IMR-90 (cell line): Measurements from ENCODE around the gene MKS1. TPM values are rescaled to one million over a fixed set of nuclear protein-coding genes. Genes with fewer than 3 reads are reported as not detected.

Source experiments
- ATAC-seq: fragments of 200-7000 bp; cut with Tn5 transposase; 2 replicates; pipeline ENCODE4 v1.9.1; 2020; ENCODE audit warnings: low read depth, mild to moderate bottlenecking, moderate library complexity
- BruUV-seq: library from RNA; stranded (reverse); fragments of 400-500 nt; replicated peaks from 2 replicates; lab custom pipeline; 2021; lab: Mats Ljungman, UMichigan
- CTCF ChIA-PET: fragments of 300-600 bp; formaldehyde crosslinking; extraction: SDS; loops from one replicate; lab custom pipeline; 2021; ENCODE audit warnings: antibody characterized with exemption; lab: Yijun Ruan, JAX
- POLR2A ChIA-PET: fragments of 300-600 bp; sonication (Branson Sonifier 250); formaldehyde crosslinking; loops from one replicate; lab custom pipeline; 2022; ENCODE audit warnings: antibody characterized with exemption; ENCODE audit not compliant: unreplicated experiment; lab: Charles Lee
- DNase-seq: peaks from one replicate; pipeline ENCODE4 v3.0.0; 2013
- H2AFZ ChIP-seq: replicated peaks from 2 replicates; pipeline ENCODE3; 2013; ENCODE audit warnings: low read length, mild to moderate bottlenecking; ENCODE audit not compliant: poor library complexity
- H2AK5ac ChIP-seq: 2 replicates; pipeline ENCODE4 v1.6.1; 2013; ENCODE audit warnings: low read depth, low read length, inconsistent platforms
- H2AK9ac ChIP-seq: replicated peaks from 2 replicates; pipeline ENCODE3; 2013; ENCODE audit warnings: mild to moderate bottlenecking, low read depth, low read length, moderate library complexity; ENCODE audit not compliant: poor library complexity
- H2BK120ac ChIP-seq: 2 replicates; pipeline ENCODE4 v1.6.1; 2013; ENCODE audit warnings: low read depth, low read length, inconsistent platforms
- H2BK15ac ChIP-seq: 3 replicates; pipeline ENCODE4 v1.6.1; 2013; ENCODE audit warnings: low read depth, low read length, inconsistent platforms
- H2BK20ac ChIP-seq: 2 replicates; pipeline ENCODE4 v1.6.1; 2013; ENCODE audit warnings: low read depth, mild to moderate bottlenecking, inconsistent platforms, low read length, moderate library complexity
- H2BK5ac ChIP-seq: 2 replicates; pipeline ENCODE4 v1.6.1; 2013; ENCODE audit warnings: mild to moderate bottlenecking, low read depth, low read length, inconsistent platforms; ENCODE audit not compliant: poor library complexity, severe bottlenecking
- H3K14ac ChIP-seq: replicated peaks from 2 replicates; pipeline ENCODE4 v1.6.1; 2013; ENCODE audit warnings: low read depth, low read length, inconsistent platforms
- H3K18ac ChIP-seq: 2 replicates; pipeline ENCODE4 v1.6.1; 2013; ENCODE audit warnings: low read depth, low read length, control low read depth
- H3K23ac ChIP-seq: 2 replicates; pipeline ENCODE4 v1.6.1; 2013; ENCODE audit warnings: low read depth, low read length, inconsistent platforms
- H3K27ac ChIP-seq: 2 replicates; pipeline ENCODE4 v1.5.1; 2013; ENCODE audit warnings: mild to moderate bottlenecking, control low read depth, low read length; ENCODE audit not compliant: insufficient read depth
- H3K27me3 ChIP-seq: 2 replicates; pipeline ENCODE4 v1.6.1; 2013; ENCODE audit warnings: low read length; ENCODE audit not compliant: control insufficient read depth, insufficient read depth
- H3K36me3 ChIP-seq: 2 replicates; pipeline ENCODE4 v1.6.1; 2013; ENCODE audit warnings: low read length, mixed read lengths; ENCODE audit not compliant: control insufficient read depth, insufficient read depth
- H3K4ac ChIP-seq: 2 replicates; pipeline ENCODE4 v1.6.1; 2013; ENCODE audit warnings: low read depth, low read length, inconsistent platforms
- H3K4me1 ChIP-seq: 2 replicates; pipeline ENCODE4 v1.6.1; 2013; ENCODE audit warnings: low read length, mixed read lengths; ENCODE audit not compliant: control insufficient read depth, insufficient read depth
- H3K4me2 ChIP-seq: 2 replicates; pipeline ENCODE4 v1.6.1; 2013; ENCODE audit warnings: low read depth, mild to moderate bottlenecking, control low read depth, low read length, moderate library complexity
- H3K4me3 ChIP-seq: 2 replicates; pipeline ENCODE4 v1.5.1; 2013; ENCODE audit warnings: low read depth, mild to moderate bottlenecking, control low read depth, low read length, moderate library complexity; ENCODE audit not compliant: insufficient read depth
- H3K56ac ChIP-seq: 2 replicates; pipeline ENCODE4 v1.6.1; 2013; ENCODE audit warnings: low read length, inconsistent platforms; ENCODE audit not compliant: insufficient read depth; ENCODE audit errors: extremely low read depth
- H3K79me1 ChIP-seq, 2 experiments: 2 replicates each; pipeline ENCODE4 v1.6.1; 2013; ENCODE audit warnings: low read length in 2 of 2, inconsistent platforms in 1 of 2, low read depth in 1 of 2
- H3K9ac ChIP-seq: 2 replicates; pipeline ENCODE4 v1.6.1; 2013; ENCODE audit warnings: low read depth, low read length, control low read depth
- H3K9me1 ChIP-seq: 2 replicates; pipeline ENCODE4 v1.6.1; 2013; ENCODE audit warnings: low read length, inconsistent platforms; ENCODE audit not compliant: insufficient read depth
- H3K9me3 ChIP-seq: 2 replicates; pipeline ENCODE4 v1.6.1; 2013; ENCODE audit warnings: low read length; ENCODE audit not compliant: control insufficient read depth, insufficient read depth
- H4K20me1 ChIP-seq: 2 replicates; pipeline ENCODE4 v1.6.1; 2013; ENCODE audit warnings: low read length, inconsistent platforms; ENCODE audit not compliant: insufficient read depth
- H4K5ac ChIP-seq: 2 replicates; pipeline ENCODE4 v1.6.1; 2013; ENCODE audit warnings: mild to moderate bottlenecking, low read depth, low read length, control low read depth
- H4K8ac ChIP-seq, 2 experiments: 2 replicates each; pipeline ENCODE4 v1.6.1; 2013; ENCODE audit warnings: low read depth in 2 of 2, low read length in 2 of 2, control low read depth in 1 of 2, inconsistent platforms in 1 of 2
- H4K91ac ChIP-seq: 2 replicates; pipeline ENCODE4 v1.6.1; 2013; ENCODE audit warnings: low read depth, low read length, inconsistent platforms; ENCODE audit not compliant: insufficient read depth
- BHLHE40 ChIP-seq: fragments of 150-350 bp; IDR thresholded peaks from 2 replicates; pipeline ENCODE4 v1.6.1; 2016; ENCODE audit warnings: mild to moderate bottlenecking, low read depth, low read length
- CEBPB ChIP-seq: IDR thresholded peaks from 2 replicates; pipeline ENCODE4 v1.6.1; 2012; ENCODE audit warnings: low read depth, low read length, improper control_type of control experiment
- CHD1 ChIP-seq: IDR thresholded peaks from 2 replicates; pipeline ENCODE4 v1.6.1; 2012; ENCODE audit warnings: low read depth, low read length, improper control_type of control experiment
- CTCF ChIP-seq: conservative IDR thresholded peaks from 2 replicates; pipeline ENCODE4 v1.5.1; 2012; ENCODE audit warnings: mild to moderate bottlenecking, low read depth, low read length, improper control_type of control experiment
- ELK1 ChIP-seq: fragments of 150-350 bp; IDR thresholded peaks from 2 replicates; pipeline ENCODE4 v1.6.1; 2016; ENCODE audit warnings: low read depth, mild to moderate bottlenecking, low read length, moderate library complexity, borderline replicate concordance
- FOS ChIP-seq: fragments of 150-350 bp; IDR thresholded peaks from 2 replicates; pipeline ENCODE4 v1.6.1; 2016; ENCODE audit warnings: low read depth, low read length
- MAFK ChIP-seq: IDR thresholded peaks from 2 replicates; pipeline ENCODE4 v1.6.1; 2012; ENCODE audit warnings: low read depth, low read length, improper control_type of control experiment
- MAZ ChIP-seq: IDR thresholded peaks from 2 replicates; pipeline ENCODE4 v1.6.1; 2012; ENCODE audit warnings: low read depth, mild to moderate bottlenecking, low read length, improper control_type of control experiment, moderate library complexity, borderline replicate concordance
- MXI1 ChIP-seq: IDR thresholded peaks from 2 replicates; pipeline ENCODE4 v1.6.1; 2012; ENCODE audit warnings: low read depth, mild to moderate bottlenecking, low read length, moderate library complexity, borderline replicate concordance
- NFE2L2 ChIP-seq: fragments of 150-350 bp; IDR thresholded peaks from 2 replicates; pipeline ENCODE4 v1.6.1; 2016; ENCODE audit warnings: low read depth, mild to moderate bottlenecking, low read length
- POLR2A ChIP-seq: IDR thresholded peaks from 2 replicates; pipeline ENCODE4 v1.6.1; 2012; ENCODE audit warnings: mild to moderate bottlenecking, low read depth, low read length
- RAD21 ChIP-seq: IDR thresholded peaks from 2 replicates; pipeline ENCODE4 v1.6.1; 2012; ENCODE audit warnings: low read length, improper control_type of control experiment
- RCOR1 ChIP-seq: IDR thresholded peaks from 2 replicates; pipeline ENCODE4 v1.6.1; 2012; ENCODE audit warnings: mild to moderate bottlenecking, low read length, improper control_type of control experiment; ENCODE audit not compliant: insufficient replicate concordance
- RFX5 ChIP-seq: IDR thresholded peaks from 2 replicates; pipeline ENCODE4 v1.8.0; 2012; ENCODE audit warnings: low read depth, mild to moderate bottlenecking, low read length, moderate library complexity
- SMC3 ChIP-seq: fragments of 150-350 bp; IDR thresholded peaks from 2 replicates; pipeline ENCODE4 v1.6.1; 2016; ENCODE audit warnings: low read depth, mild to moderate bottlenecking, antibody characterized with exemption, low read length, moderate library complexity
- USF2 ChIP-seq: fragments of 150-350 bp; IDR thresholded peaks from 2 replicates; pipeline ENCODE4 v1.6.1; 2017; ENCODE audit warnings: mild to moderate bottlenecking, antibody characterized with exemption, low read length, low read depth
- WGBS, 2 experiments: methylation state at CpG; one replicate each; pipeline versions ENCODE4 v1.1.5 to v1.1.7; 2013; ENCODE audit warnings: missing lambda C conversion rate in 2 of 2; ENCODE audit not compliant: insufficient read length in 1 of 2; ENCODE audit errors: extremely low coverage in 2 of 2; 5-methylcytosine and 5-hydroxymethylcytosine counted together
- dilution Hi-C: fragments of 300-500 bp; cut with HindIII; formaldehyde crosslinking; loops from one replicate; pipeline ENCODE4 v1.14.3; 2018; ENCODE audit warnings: low sequenced_read_pairs; ENCODE audit not compliant: unreplicated experiment
- in situ Hi-C: fragments of 300-500 bp; cut with MboI; formaldehyde crosslinking; loops from 3 replicates; pipeline ENCODE4 v1.14.3; 2019; ENCODE audit warnings: low sequenced_read_pairs, inconsistent platforms, mixed read lengths
- intact Hi-C: fragments of 100-400 bp; cut with micrococcal nuclease; formaldehyde crosslinking; loops from 2 replicates; pipeline ENCODE4 v1.10.0; 2022
- polyA plus RNA-seq, 3 experiments: library from polyadenylated mRNA; depleted of rRNA; stranded (reverse); fragments of >200 nt; gene quantifications; 2 replicates each; pipeline ENCODE4 v1.2.3, GENCODE V29; 2012; ENCODE audit warnings: low replicate concordance in 1 of 3
- total RNA-seq: library from RNA; depleted of rRNA; stranded (reverse); fragments of >200 nt; gene quantifications from 2 replicates; pipeline ENCODE4 v1.2.3, GENCODE V29; 2012

MKS1 gene
- total and polyA plus RNA-seq, 2 of the 4 experiments (the other 2 are of a cell fraction) = 11.5 to 13.2 TPM

GRCh38 chr17:58239987-58240386, 20.9 kb upstream of the MKS1 start:
- H2AFZ ChIP-seq = no peak overlapping the region
- no peak overlapping the region for H2BK15ac ChIP-seq
- no peak overlapping the region for H4K5ac ChIP-seq
- no peak overlapping the region for H2BK20ac ChIP-seq
- no peak overlapping the region for H2BK5ac ChIP-seq
- DNase-seq (no peak), ATAC-seq (no peak)
- no peaks in the 10 kb centered on the region for H3K79me1 ChIP-seq
- no peak overlapping the region for H3K4me2 ChIP-seq
- H3K4me1 ChIP-seq = no peaks in the 10 kb centered on the region
- H4K8ac ChIP-seq = no peak overlapping the region
- TF ChIP-seq SMC3 = no peak
- no peak for TF ChIP-seq RFX5
- TF ChIP-seq POLR2A = no peak
- TF ChIP-seq BHLHE40 = no peak
- no peak for TF ChIP-seq NFE2L2
- TF ChIP-seq MXI1 = no peak
- TF ChIP-seq RCOR1 = no peak
- no peak for TF ChIP-seq MAFK
- TF ChIP-seq USF2 = no peak
- no peak for TF ChIP-seq CEBPB
- no peak for TF ChIP-seq FOS
- TF ChIP-seq ELK1 = no peak
- no peak for TF ChIP-seq CTCF
- TF ChIP-seq CHD1 = no peak
- no peak for TF ChIP-seq RAD21
- no peak for TF ChIP-seq MAZ
- H2AK9ac ChIP-seq = no peak overlapping the region
- POLR2A ChIA-PET = no interaction called here
- no peak overlapping the region for H3K4me3 ChIP-seq
- no peak overlapping the region for H3K9ac ChIP-seq
- H2BK120ac ChIP-seq = no peak overlapping the region
- no peak overlapping the region for H4K91ac ChIP-seq
- no peak overlapping the region for H3K23ac ChIP-seq
- peaks cover 56% of the 10 kb centered on the region for H3K27me3 ChIP-seq
- H2AK5ac ChIP-seq = no peak overlapping the region
- WGBS, 2 experiments = 60% methylated on average over 1 of the region's 1 CpG; no CpG with 5 or more reads in 1 of the 2 experiments
- H3K18ac ChIP-seq = no peak overlapping the region
- no peaks in the 10 kb centered on the region for H3K9me3 ChIP-seq
- in situ Hi-C loops (no loop called here), dilution Hi-C loops (no loop called here), intact Hi-C loops (no loop called here)
- H3K27ac ChIP-seq = no peak overlapping the region
- no peaks in the 10 kb centered on the region for H3K36me3 ChIP-seq
- no TSS peak for BruUV-seq
- CTCF ChIA-PET = no interaction called here
- H3K4ac ChIP-seq = no peak overlapping the region
- H4K20me1 ChIP-seq = no peaks in the 10 kb centered on the region
- H3K14ac ChIP-seq = no peak overlapping the region
- no peak overlapping the region for H3K56ac ChIP-seq
- H3K9me1 ChIP-seq = no peaks in the 10 kb centered on the region
